ENCODE results near the gene SEH1L. TPM values are rescaled to one million over a fixed set of nuclear protein-coding genes. Genes with fewer than 3 reads are reported as not detected.
"Not testable (repeated sequence)": the region's sequence is repeated elsewhere in the genome, so short reads cannot be mapped to it uniquely, and the experiment has no call there.

SEH1L gene
- polyA plus RNA-seq, 1 donor = 32.2 TPM

GRCh38 chr18:12968115-12968514 lies 20.3 kb downstream of the SEH1L start:
- no peak for DNase-seq
- H3K4me3 ChIP-seq (ENCODE audit: low read length) = no peak overlapping the region
- H3K9me3 ChIP-seq (ENCODE audit: control insufficient read depth, low read depth, low read length) = no peaks in the 10 kb centered on the region
- no peaks in the 10 kb centered on the region for H3K4me1 ChIP-seq (ENCODE audit: control insufficient read depth, insufficient read depth, low read length)
- WGBS (ENCODE audit: insufficient coverage, low lambda C conversion rate) = 100% methylated on average over 3 of the region's 4 CpGs
- no peak overlapping the region for H3K27ac ChIP-seq (ENCODE audit: low read length)
- no peaks in the 10 kb centered on the region for H3K27me3 ChIP-seq (ENCODE audit: control insufficient read depth, insufficient read depth, low read length)
- peaks cover 51% of the 10 kb centered on the region for H3K36me3 ChIP-seq (ENCODE audit: control insufficient read depth, insufficient read depth, low read length)

DNA sequence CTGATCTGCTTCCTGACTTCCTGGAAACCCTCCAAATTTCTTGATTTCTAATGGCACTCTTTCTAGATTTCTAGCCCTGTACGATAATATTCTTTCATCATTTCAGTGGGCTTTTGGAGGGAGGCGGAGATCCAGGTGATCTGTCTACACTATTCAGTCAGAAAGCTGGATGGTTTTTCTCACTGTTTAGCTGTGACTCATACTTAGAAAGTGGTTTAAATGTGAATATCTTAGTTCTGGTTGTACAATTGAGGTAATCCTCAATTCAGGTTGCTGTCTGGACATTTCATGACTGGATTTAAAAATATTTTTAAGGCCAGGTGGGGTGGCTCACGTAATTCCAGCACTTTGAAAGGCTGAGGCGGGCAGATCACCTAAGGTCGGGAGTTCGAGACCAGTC lies 20.8 kb downstream of the SEH1L start:
- H3K27ac ChIP-seq (ENCODE audit: low read length) = no peak overlapping the region
- H3K4me3 ChIP-seq (ENCODE audit: low read length) = no peak overlapping the region
- H3K4me1 ChIP-seq (ENCODE audit: control insufficient read depth, insufficient read depth, low read length) = no peaks in the 10 kb centered on the region
- DNase-seq = no peak
- no peaks in the 10 kb centered on the region for H3K27me3 ChIP-seq (ENCODE audit: control insufficient read depth, insufficient read depth, low read length)
- H3K36me3 ChIP-seq (ENCODE audit: control insufficient read depth, insufficient read depth, low read length) = peaks cover 49% of the 10 kb centered on the region
- WGBS (ENCODE audit: insufficient coverage, low lambda C conversion rate) = no CpG with 5 or more reads among the region's 6 CpGs
- no peaks in the 10 kb centered on the region for H3K9me3 ChIP-seq (ENCODE audit: control insufficient read depth, low read depth, low read length)

- Histone ChIP-seq H3K4me3 (ENCODE audit: low read length) (no peak overlapping the region), H3K27ac (ENCODE audit: low read length) (no peak overlapping the region), H3K4me1 (ENCODE audit: control insufficient read depth, insufficient read depth, low read length) (no peaks in the 10 kb centered on the region), H3K36me3 (ENCODE audit: control insufficient read depth, insufficient read depth, low read length) (peaks cover 53% of the 10 kb centered on the region), H3K27me3 (ENCODE audit: control insufficient read depth, insufficient read depth, low read length) (no peaks in the 10 kb centered on the region), H3K9me3 (ENCODE audit: control insufficient read depth, low read depth, low read length) (no peaks in the 10 kb centered on the region)
- DNase-seq = no peak
- WGBS (ENCODE audit: insufficient coverage, low lambda C conversion rate) = no CpG with 5 or more reads among the region's 4 CpGs
These were observed 25.9 kb downstream of the SEH1L start for GRCh38 chr18:12973562-12974213.

DNA sequence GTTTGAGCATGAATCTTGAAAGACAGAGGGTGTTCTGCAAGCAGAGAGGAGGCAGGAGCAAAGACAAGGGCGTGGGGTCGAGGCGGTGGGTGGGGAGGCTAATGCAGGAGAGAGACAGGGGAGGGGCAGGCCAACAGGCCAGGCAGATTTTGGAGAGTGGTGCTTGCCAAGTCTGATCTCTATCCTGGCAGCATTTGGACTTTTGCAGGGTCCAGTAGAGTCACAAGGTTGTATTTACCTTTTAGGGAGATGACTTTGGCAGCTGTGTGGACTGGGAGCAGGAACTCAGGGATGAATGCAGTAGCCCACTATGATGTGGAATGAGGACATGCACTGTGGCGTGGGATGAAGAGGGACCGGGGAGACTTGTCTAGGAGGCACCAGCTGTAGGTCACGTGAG lies 27.7 kb downstream of the SEH1L start:
- Histone ChIP-seq H3K27ac (ENCODE audit: low read length) (no peak overlapping the region), H3K36me3 (ENCODE audit: control insufficient read depth, insufficient read depth, low read length) (peaks cover 48% of the 10 kb centered on the region), H3K9me3 (ENCODE audit: control insufficient read depth, low read depth, low read length) (no peaks in the 10 kb centered on the region), H3K4me3 (ENCODE audit: low read length) (no peak overlapping the region), H3K4me1 (ENCODE audit: control insufficient read depth, insufficient read depth, low read length) (no peaks in the 10 kb centered on the region), H3K27me3 (ENCODE audit: control insufficient read depth, insufficient read depth, low read length) (no peaks in the 10 kb centered on the region)
- 100% methylated on average over 2 of the region's 6 CpGs for WGBS (ENCODE audit: insufficient coverage, low lambda C conversion rate)
- DNase-seq = no peak

- WGBS (ENCODE audit: insufficient coverage, low lambda C conversion rate) = no CpG with 5 or more reads among the region's 12 CpGs
- no peaks in the 10 kb centered on the region for H3K27me3 ChIP-seq (ENCODE audit: control insufficient read depth, insufficient read depth, low read length)
- H3K9me3 ChIP-seq (ENCODE audit: control insufficient read depth, low read depth, low read length) = no peaks in the 10 kb centered on the region
- H3K27ac ChIP-seq (ENCODE audit: low read length) = no peak overlapping the region
- no peak overlapping the region for H3K4me3 ChIP-seq (ENCODE audit: low read length)
- H3K4me1 ChIP-seq (ENCODE audit: control insufficient read depth, insufficient read depth, low read length) = no peaks in the 10 kb centered on the region
- peaks cover 42% of the 10 kb centered on the region for H3K36me3 ChIP-seq (ENCODE audit: control insufficient read depth, insufficient read depth, low read length)
- DNase-seq = no peak
These were observed 28.5 kb downstream of the SEH1L start for GRCh38 chr18:12976305-12976704.

DNA sequence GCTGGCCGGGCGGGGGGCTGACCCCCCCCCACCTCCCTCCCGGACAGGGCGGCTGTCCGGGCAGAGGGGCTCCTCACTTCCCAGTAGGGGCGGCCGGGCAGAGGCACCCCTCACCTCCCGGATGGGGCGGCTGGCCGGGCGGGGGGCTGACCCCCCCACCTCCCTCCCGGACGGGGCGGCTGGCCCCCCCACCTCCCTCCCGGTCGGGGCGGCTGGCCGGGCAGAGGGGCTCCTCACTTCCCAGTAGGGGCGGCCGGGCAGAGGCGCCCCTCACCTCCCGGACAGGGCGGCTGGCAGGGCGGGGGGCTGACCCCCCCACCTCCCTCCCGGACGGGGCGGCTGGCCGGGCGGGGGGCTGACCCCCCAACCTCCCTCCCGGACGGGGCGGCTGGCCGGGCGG lies 32.3 kb downstream of the SEH1L start:
- not testable (repeated sequence) for H3K27me3 ChIP-seq (ENCODE audit: control insufficient read depth, insufficient read depth, low read length); H3K4me3 ChIP-seq (ENCODE audit: low read length); H3K27ac ChIP-seq (ENCODE audit: low read length); H3K9me3 ChIP-seq (ENCODE audit: control insufficient read depth, low read depth, low read length); H3K4me1 ChIP-seq (ENCODE audit: control insufficient read depth, insufficient read depth, low read length); DNase-seq
- WGBS (ENCODE audit: insufficient coverage, low lambda C conversion rate) = no CpG with 5 or more reads among the region's 34 CpGs
- peaks cover 27% of the 10 kb centered on the region for H3K36me3 ChIP-seq (ENCODE audit: control insufficient read depth, insufficient read depth, low read length)

DNA sequence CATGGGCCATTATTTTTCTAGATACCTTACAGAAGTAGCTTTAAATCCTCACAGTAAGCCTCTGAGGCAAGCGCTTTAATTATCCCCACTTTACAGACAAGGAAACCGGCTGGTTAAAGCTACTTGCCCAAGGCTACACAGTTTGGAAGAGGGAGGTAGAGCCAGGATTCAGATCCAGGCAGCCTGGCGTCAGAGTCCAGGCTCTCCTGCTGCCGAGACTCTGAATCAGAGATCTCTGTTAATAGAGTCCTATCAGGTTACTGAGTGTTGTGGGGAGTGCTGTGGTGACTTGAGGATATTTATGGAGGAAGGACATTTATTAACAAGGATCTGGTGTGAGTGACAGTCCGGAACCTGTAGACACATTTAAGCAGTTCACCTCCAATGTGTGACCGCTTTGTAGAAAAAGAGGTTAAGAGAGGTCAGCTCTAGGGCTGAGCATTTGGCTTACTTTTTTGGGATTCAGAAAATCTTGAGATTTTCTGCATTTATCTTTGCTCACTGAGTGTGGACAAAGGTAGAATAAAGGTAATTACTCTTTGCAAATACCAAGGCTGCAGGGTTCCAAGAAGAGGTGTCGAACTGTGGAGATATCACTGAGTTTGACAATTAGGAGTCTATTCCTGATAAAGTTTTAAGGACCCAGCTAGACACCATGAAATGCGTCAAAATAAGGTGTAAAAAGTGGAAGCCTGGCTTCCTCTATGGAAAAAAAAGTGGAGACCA lies 41.7 kb downstream of the SEH1L start:
- no peaks in the 10 kb centered on the region for H3K9me3 ChIP-seq (ENCODE audit: control insufficient read depth, low read depth, low read length)
- no peak for DNase-seq
- peaks cover 2% of the 10 kb centered on the region for H3K36me3 ChIP-seq (ENCODE audit: control insufficient read depth, insufficient read depth, low read length)
- no peak overlapping the region for H3K4me3 ChIP-seq (ENCODE audit: low read length)
- 81% methylated on average over 2 of the region's 8 CpGs for WGBS (ENCODE audit: insufficient coverage, low lambda C conversion rate)
- no peaks in the 10 kb centered on the region for H3K27me3 ChIP-seq (ENCODE audit: control insufficient read depth, insufficient read depth, low read length)
- no peak overlapping the region for H3K27ac ChIP-seq (ENCODE audit: low read length)
- peaks cover 4% of the 10 kb centered on the region for H3K4me1 ChIP-seq (ENCODE audit: control insufficient read depth, insufficient read depth, low read length)

GRCh38 chr18:12990123-12990475 lies 42.3 kb downstream of the SEH1L start:
- Histone ChIP-seq H3K27me3 (ENCODE audit: control insufficient read depth, insufficient read depth, low read length) (no peaks in the 10 kb centered on the region), H3K36me3 (ENCODE audit: control insufficient read depth, insufficient read depth, low read length) (peaks cover 1% of the 10 kb centered on the region), H3K9me3 (ENCODE audit: control insufficient read depth, low read depth, low read length) (no peaks in the 10 kb centered on the region), H3K4me3 (ENCODE audit: low read length) (peak overlapping the region; percentile 54), H3K4me1 (ENCODE audit: control insufficient read depth, insufficient read depth, low read length) (peaks cover 4% of the 10 kb centered on the region), H3K27ac (ENCODE audit: low read length) (no peak overlapping the region)
- WGBS (ENCODE audit: insufficient coverage, low lambda C conversion rate) = no CpG with 5 or more reads among the region's 2 CpGs
- DNase-seq = peak in 1 of 2 donors; percentile 22

DNA sequence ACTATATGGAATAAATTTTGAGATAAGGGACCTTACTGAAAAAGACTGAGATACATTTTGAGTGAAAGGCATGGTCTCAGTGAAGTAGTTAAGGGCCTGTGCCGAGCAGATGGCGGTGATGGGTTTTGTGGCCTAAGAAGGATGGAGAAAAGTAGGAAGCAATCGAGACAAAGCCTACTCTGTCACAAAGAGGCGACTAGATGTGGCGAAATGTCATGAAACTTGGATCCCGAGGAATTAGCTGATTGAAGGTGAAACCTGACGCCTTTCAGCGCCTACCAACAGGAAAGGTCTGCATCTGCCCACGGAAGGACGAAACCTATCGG lies 42.8 kb downstream of the SEH1L start:
- no peaks in the 10 kb centered on the region for H3K36me3 ChIP-seq (ENCODE audit: control insufficient read depth, insufficient read depth, low read length)
- no peaks in the 10 kb centered on the region for H3K27me3 ChIP-seq (ENCODE audit: control insufficient read depth, insufficient read depth, low read length)
- H3K27ac ChIP-seq (ENCODE audit: low read length) = peak overlapping the region; percentile 3
- no peak for DNase-seq
- peaks cover 4% of the 10 kb centered on the region for H3K4me1 ChIP-seq (ENCODE audit: control insufficient read depth, insufficient read depth, low read length)
- H3K4me3 ChIP-seq (ENCODE audit: low read length) = peak overlapping the region; percentile 54
- no CpG with 5 or more reads among the region's 11 CpGs for WGBS (ENCODE audit: insufficient coverage, low lambda C conversion rate)
- H3K9me3 ChIP-seq (ENCODE audit: control insufficient read depth, low read depth, low read length) = no peaks in the 10 kb centered on the region

DNA sequence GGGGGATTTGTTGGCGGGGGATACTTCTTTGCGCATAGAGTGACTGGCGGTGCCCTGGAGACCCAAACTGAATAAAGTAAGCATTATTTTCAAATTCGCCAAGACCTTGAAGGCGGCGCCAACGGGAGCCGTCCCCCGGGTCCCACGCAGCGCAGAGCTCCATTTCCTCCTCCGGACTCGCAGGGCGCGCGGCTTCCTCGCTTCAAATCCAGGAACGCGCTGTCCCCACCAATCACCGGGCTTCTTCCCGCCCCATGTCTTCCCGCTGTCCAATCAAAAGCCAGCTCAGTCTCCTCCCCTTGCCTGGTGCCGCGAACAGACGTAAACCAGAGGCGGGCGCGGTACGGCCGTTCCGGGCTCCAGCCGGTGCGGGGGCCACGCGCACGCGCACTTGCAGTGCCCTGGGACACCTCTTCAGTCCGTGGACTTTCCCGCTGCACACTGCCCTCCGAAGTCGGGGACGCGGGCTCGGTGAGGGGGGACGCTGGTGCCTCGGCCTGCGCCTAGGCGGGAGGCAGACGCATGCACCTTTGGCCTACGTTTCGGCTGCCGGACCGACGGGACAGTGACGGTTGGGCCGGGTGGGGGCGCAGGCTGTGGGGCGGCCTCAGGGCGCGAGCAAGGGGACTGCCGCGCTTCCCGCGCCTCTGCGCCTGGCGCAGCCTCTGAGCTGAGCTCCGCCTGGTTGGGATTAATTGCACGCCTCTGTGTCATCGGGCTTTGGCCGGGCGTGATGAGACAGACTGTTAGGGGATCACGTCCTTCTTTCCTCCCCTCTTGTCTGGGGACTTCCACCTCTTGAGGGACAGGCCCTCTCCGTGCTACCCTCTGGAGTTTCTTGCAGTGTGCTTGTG lies 43.4 kb downstream of the SEH1L start, which contains the start of gene CEP192:
Gene CEP192 (plus strand): TSS at position 396 of the 854 bp plus-strand sequence. CDS start 8,063 bp downstream, outside the sequence.
- Histone ChIP-seq H3K4me1 (ENCODE audit: control insufficient read depth, insufficient read depth, low read length) (peaks cover 4% of the 10 kb centered on the region), H3K27me3 (ENCODE audit: control insufficient read depth, insufficient read depth, low read length) (no peaks in the 10 kb centered on the region), H3K27ac (ENCODE audit: low read length) (peak within 1 kb of the TSS; percentile 87), H3K36me3 (ENCODE audit: control insufficient read depth, insufficient read depth, low read length) (no peaks in the 10 kb centered on the region), H3K9me3 (ENCODE audit: control insufficient read depth, low read depth, low read length) (no peaks in the 10 kb centered on the region), H3K4me3 (ENCODE audit: low read length) (peak within 1 kb of the TSS; percentile 54)
- no CpG with 5 or more reads among the region's 73 CpGs for WGBS (ENCODE audit: insufficient coverage, low lambda C conversion rate)
- DNase-seq = peak; percentile 99
